K562 (cell line): ENCODE measurements around the gene CD46. TPM values are rescaled to one million over a fixed set of nuclear protein-coding genes. Genes with fewer than 3 reads are reported as not detected.

ENCODE experiments used
- E2F4 ChIP-seq: sonication (generic); formaldehyde crosslinking; IDR thresholded peaks from 2 replicates; pipeline ENCODE4 v1.8.0; 2022; ENCODE audit warnings: mild to moderate bottlenecking, low read depth, missing genetic modification reagents
- ETS1 ChIP-seq: conservative IDR thresholded peaks from 2 replicates; pipeline ENCODE4 v1.6.1; 2011; ENCODE audit warnings: low read depth, mild to moderate bottlenecking, low read length; ENCODE audit not compliant: control insufficient read depth
- FOXK1 ChIP-seq: sonication (generic); formaldehyde crosslinking; IDR thresholded peaks from 2 replicates; pipeline ENCODE4 v1.8.0; 2022; ENCODE audit warnings: missing genetic modification reagents, mild to moderate bottlenecking, borderline replicate concordance
- MAX ChIP-seq: sonication (generic); formaldehyde crosslinking; IDR thresholded peaks from 2 replicates; pipeline ENCODE4 v1.9.0; 2022; ENCODE audit warnings: mild to moderate bottlenecking, missing genetic modification reagents
- MYC ChIP-seq, 2 experiments: fragments of 250-450 bp in 1 of 2; sonication (Bioruptor Pico) in 1 of 2; IDR thresholded peaks; 2 replicates each; pipeline versions ENCODE4 v1.5.1 to v1.6.1; 2012 to 2021; ENCODE audit warnings: low read depth in 2 of 2, borderline replicate concordance in 1 of 2, improper control_type of control experiment in 1 of 2, low read length in 1 of 2, mild to moderate bottlenecking in 1 of 2, moderate library complexity in 1 of 2
- NKRF ChIP-seq: fragments of 450-650 bp; IDR thresholded peaks from 2 replicates; pipeline ENCODE4 v1.6.1; 2016; ENCODE audit warnings: borderline replicate concordance
- TAF15 ChIP-seq: fragments of 200-400 bp; formaldehyde crosslinking; IDR thresholded peaks from 2 replicates; pipeline ENCODE4 v1.6.1; 2017; ENCODE audit warnings: mild to moderate bottlenecking, low read depth, low read length, moderate library complexity
- TEAD1 ChIP-seq, 2 experiments: fragments of 450-650 bp in 1 of 2; sonication (generic) in 1 of 2; formaldehyde crosslinking; IDR thresholded peaks; 2 replicates each; pipeline versions ENCODE4 v1.4.0 to v1.8.0; 2020 to 2022; ENCODE audit warnings: mild to moderate bottlenecking in 2 of 2, missing genetic modification reagents in 1 of 2
- USF2 ChIP-seq: sonication (generic); formaldehyde crosslinking; IDR thresholded peaks from 2 replicates; pipeline ENCODE4 v1.5.0; 2020; ENCODE audit warnings: missing genetic modification reagents
- WHSC1 ChIP-seq: IDR thresholded peaks from one replicate; pipeline ENCODE4 v1.6.1; 2012; ENCODE audit warnings: low read length, control low read depth, inconsistent platforms
- YY1 ChIP-seq, 3 experiments: IDR thresholded peaks; 2 replicates each; pipeline ENCODE4 v1.6.1; 2011; ENCODE audit warnings: low read length in 2 of 3, mild to moderate bottlenecking in 2 of 3, moderate library complexity in 2 of 3, borderline replicate concordance in 1 of 3, control low read depth in 1 of 3, low read depth in 1 of 3; ENCODE audit not compliant: insufficient read depth in 3 of 3, insufficient replicate concordance in 2 of 3, control insufficient read depth in 1 of 3, insufficient read length in 1 of 3; ENCODE audit errors: extremely low read depth in 1 of 3
- ZBTB2 ChIP-seq: fragments of 450-650 bp; IDR thresholded peaks from 2 replicates; pipeline ENCODE4 v1.6.1; 2016; ENCODE audit warnings: antibody characterized with exemption
- ZFX ChIP-seq: sonication (generic); formaldehyde crosslinking; IDR thresholded peaks from 2 replicates; pipeline ENCODE4 v1.8.0; 2022; ENCODE audit warnings: mild to moderate bottlenecking, missing genetic modification reagents, moderate library complexity
- ZNF395 ChIP-seq: fragments of 200-800 bp; sonication (Bioruptor generic); IDR thresholded peaks from 2 replicates; pipeline ENCODE4 v1.6.1; 2017; ENCODE audit warnings: missing genetic modification characterization, missing compliant biosample characterization
- ZNF511 ChIP-seq: sonication (generic); formaldehyde crosslinking; IDR thresholded peaks from 2 replicates; pipeline ENCODE4 v1.8.0; 2022; ENCODE audit warnings: mild to moderate bottlenecking, missing genetic modification reagents
- polyA plus RNA-seq, 8 experiments: library from polyadenylated mRNA; depleted of rRNA in 4 of 8; stranded (reverse) in 5 of 8; unstranded in 3 of 8; fragments of >200 nt; fragmentation: Nextera tagmentation in 2 of 8; fragmentation: Illumina TruSeq in 1 of 8; extraction: Ambion mirVana in 2 of 8; extraction: Trizol in 1 of 8; gene quantifications; 2 replicates each; pipeline versions ENCODE4 v1.2.1 to v1.2.3, GENCODE V29; 2011 to 2014; ENCODE audit warnings: inconsistent platforms in 1 of 8, missing spikeins in 1 of 8
- total RNA-seq, 7 experiments: library from RNA; depleted of rRNA in 6 of 7; stranded (reverse); fragments of >200 nt in 6 of 7; fragmentation: Illumina TruSeq in 2 of 7; extraction: Trizol in 2 of 7; gene quantifications; 2 replicates each; pipeline versions ENCODE4 v1.2.1 to v1.2.3, GENCODE V29; 2011 to 2021; ENCODE audit warnings: low replicate concordance in 1 of 7

CD46 gene
- total and polyA plus RNA-seq, 9 of the 15 experiments (the other 6 are each of a cell fraction or from before 2014, with no cell fraction given), result 87.9 to 374 (median 156) TPM

- TF ChIP-seq NKRF (peak; percentile 81), WHSC1 (peak; percentile 70), FOXK1 (CRISPR knock-in tag) (no peak), YY1 (IDR thresholded peaks at IDR 0.05; ENCODE audit: borderline replicate concordance in 1 of 3, control insufficient read depth in 1 of 3, extremely low read depth in 1 of 3, insufficient read depth in 3 of 3, insufficient read length in 1 of 3, insufficient replicate concordance in 2 of 3, low read depth in 1 of 3, low read length in 2 of 3) (peak in 1 of 3 experiments; percentile 26), MYC (IDR thresholded peaks at IDR 0.05; ENCODE audit: low read depth, low read length) (peak; percentile 40; the same call in 1 of the 2 replicates), MYC (CRISPR knock-in tag; IDR thresholded peaks at IDR 0.05; ENCODE audit: borderline replicate concordance, low read depth) (0 out of 2 replicates have a peak, but pooled peaks have one; percentile 76), ZBTB2 (peak; percentile 55; the same call in 1 of the 2 replicates), TEAD1 (CRISPR knock-in tag; IDR thresholded peaks at IDR 0.05) (peak in 1 of 2 experiments; percentile 58; a peak in 1 of 4 replicates), E2F4 (CRISPR knock-in tag) (peak; percentile 75; the same call in 1 of the 2 replicates), ETS1 (no peak; the same call in 1 of the 2 replicates), ZNF511 (CRISPR knock-in tag) (peak; percentile 34; the same call in 1 of the 2 replicates), MAX (peak; percentile 71), USF2 (CRISPR knock-in tag) (no peak), ZFX (CRISPR knock-in tag) (peak; percentile 39; the same call in 1 of the 2 replicates), TAF15 (no peak), ZNF395 (0 out of 2 replicates have a peak, but pooled peaks have one; percentile 40)
Measured at GRCh38 chr1:207752456-207752998, 673 bp downstream of the CD46 start (continued).
